ENCODE data around the gene AKAP7. TPM values are rescaled to one million over a fixed set of nuclear protein-coding genes. Genes with fewer than 3 reads are reported as not detected.

AKAP7 gene
- polyA plus RNA-seq, 1 donor from 2014 or later = 1.6 TPM

GRCh38 chr6:131164506-131164905 lies 29.2 kb downstream of the AKAP7 start:
- TF ChIP-seq EZH2 (IDR thresholded peaks at IDR 0.05; ENCODE audit: borderline replicate concordance, insufficient read depth, low read length, poor library complexity, severe bottlenecking) (no peak), SMC3 (conservative IDR thresholded peaks at IDR 0.05; ENCODE audit: poor library complexity) (no peak), EP300 (conservative IDR thresholded peaks at IDR 0.05; ENCODE audit: poor library complexity, severe bottlenecking) (no peak), REST (IDR thresholded peaks at IDR 0.05; ENCODE audit: borderline replicate concordance) (no peak), MXI1 (conservative IDR thresholded peaks at IDR 0.05; ENCODE audit: poor library complexity, severe bottlenecking) (no peak), RAD21 (conservative IDR thresholded peaks at IDR 0.05) (no peak), TAF1 (IDR thresholded peaks at IDR 0.05; ENCODE audit: low read depth) (no peak), POLR2AphosphoS5 (IDR thresholded peaks at IDR 0.05) (no peak)
- TF ChIP-seq, protein P1, sequence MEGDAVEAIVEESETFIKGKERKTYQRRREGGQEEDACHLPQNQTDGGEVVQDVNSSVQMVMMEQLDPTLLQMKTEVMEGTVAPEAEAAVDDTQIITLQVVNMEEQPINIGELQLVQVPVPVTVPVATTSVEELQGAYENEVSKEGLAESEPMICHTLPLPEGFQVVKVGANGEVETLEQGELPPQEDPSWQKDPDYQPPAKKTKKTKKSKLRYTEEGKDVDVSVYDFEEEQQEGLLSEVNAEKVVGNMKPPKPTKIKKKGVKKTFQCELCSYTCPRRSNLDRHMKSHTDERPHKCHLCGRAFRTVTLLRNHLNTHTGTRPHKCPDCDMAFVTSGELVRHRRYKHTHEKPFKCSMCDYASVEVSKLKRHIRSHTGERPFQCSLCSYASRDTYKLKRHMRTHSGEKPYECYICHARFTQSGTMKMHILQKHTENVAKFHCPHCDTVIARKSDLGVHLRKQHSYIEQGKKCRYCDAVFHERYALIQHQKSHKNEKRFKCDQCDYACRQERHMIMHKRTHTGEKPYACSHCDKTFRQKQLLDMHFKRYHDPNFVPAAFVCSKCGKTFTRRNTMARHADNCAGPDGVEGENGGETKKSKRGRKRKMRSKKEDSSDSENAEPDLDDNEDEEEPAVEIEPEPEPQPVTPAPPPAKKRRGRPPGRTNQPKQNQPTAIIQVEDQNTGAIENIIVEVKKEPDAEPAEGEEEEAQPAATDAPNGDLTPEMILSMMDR (IDR thresholded peaks at IDR 0.05; ENCODE audit: poor library complexity, severe bottlenecking) = no peak
- H3K4me2 ChIP-seq (ENCODE audit: low read length) = no peak overlapping the region
- no peaks in the 10 kb centered on the region for H3K9me2 ChIP-seq (ENCODE audit: insufficient read depth, low read length)
- no peaks in the 10 kb centered on the region for H3F3A ChIP-seq (ENCODE audit: insufficient read depth, low read length, poor library complexity, severe bottlenecking)
- no peak overlapping the region for H2AFZ ChIP-seq (ENCODE audit: low read depth, low read length)
- no peak overlapping the region for H3K9ac ChIP-seq (ENCODE audit: low read length)
- H3K4me3 ChIP-seq (ENCODE audit: low read length) = no peak overlapping the region
- H4K20me1 ChIP-seq (ENCODE audit: insufficient read depth) = no peaks in the 10 kb centered on the region
- H3K79me2 ChIP-seq (replicated peaks; ENCODE audit: insufficient read depth, low read length) = no peaks in the 10 kb centered on the region
- no peaks in the 10 kb centered on the region for H3K27me3 ChIP-seq (ENCODE audit: insufficient read depth, low read depth, low read length)
- no peaks in the 10 kb centered on the region for H3K9me3 ChIP-seq (ENCODE audit: low read length)
- H3K36me3 ChIP-seq (ENCODE audit: insufficient read depth, low read length) = no peaks in the 10 kb centered on the region
- no peak overlapping the region for H3K27ac ChIP-seq (ENCODE audit: low read length)

DNA sequence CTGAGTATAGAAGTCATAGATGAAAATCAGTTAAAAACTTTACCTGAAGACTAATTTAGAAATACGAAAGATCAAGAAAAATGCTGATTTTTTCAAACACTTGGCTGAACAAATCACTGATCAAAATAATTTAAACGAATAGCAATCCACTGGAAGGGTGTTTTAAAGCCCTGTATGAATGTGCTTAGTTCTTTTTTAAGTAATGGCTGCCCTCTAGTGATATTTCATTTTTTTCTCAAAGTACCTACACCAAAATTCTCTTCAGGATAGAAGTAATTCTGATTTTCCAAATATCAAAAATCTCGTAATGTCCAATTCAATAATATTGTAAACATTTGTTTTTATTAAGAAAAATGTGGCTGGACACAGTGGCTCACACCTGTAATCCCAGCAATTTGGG lies 32.5 kb downstream of the AKAP7 start:
- Histone ChIP-seq H3K9ac (ENCODE audit: low read length) (no peak overlapping the region), H3K79me2 (replicated peaks; ENCODE audit: insufficient read depth, low read length) (no peaks in the 10 kb centered on the region), H3F3A (ENCODE audit: insufficient read depth, low read length, poor library complexity, severe bottlenecking) (no peaks in the 10 kb centered on the region), H4K20me1 (ENCODE audit: insufficient read depth) (no peaks in the 10 kb centered on the region), H3K27me3 (ENCODE audit: insufficient read depth, low read depth, low read length) (no peaks in the 10 kb centered on the region), H3K9me2 (ENCODE audit: insufficient read depth, low read length) (no peaks in the 10 kb centered on the region), H3K4me3 (ENCODE audit: low read length) (no peak overlapping the region), H3K27ac (ENCODE audit: low read length) (no peak overlapping the region), H2AFZ (ENCODE audit: low read depth, low read length) (no peak overlapping the region), H3K9me3 (ENCODE audit: low read length) (no peaks in the 10 kb centered on the region), H3K4me2 (ENCODE audit: low read length) (no peak overlapping the region), H3K36me3 (ENCODE audit: insufficient read depth, low read length) (no peaks in the 10 kb centered on the region)
- TF ChIP-seq RAD21 (conservative IDR thresholded peaks at IDR 0.05) = peak; percentile 47
- peak; percentile 20 for TF ChIP-seq SMC3 (conservative IDR thresholded peaks at IDR 0.05; ENCODE audit: poor library complexity)
- TF ChIP-seq MXI1 (conservative IDR thresholded peaks at IDR 0.05; ENCODE audit: poor library complexity, severe bottlenecking) = no peak

GRCh38 chr6:131169613-131170012 lies 34.3 kb downstream of the AKAP7 start:
- H4K20me1 ChIP-seq (ENCODE audit: insufficient read depth) = no peaks in the 10 kb centered on the region
- H3K9me3 ChIP-seq (ENCODE audit: low read length) = no peaks in the 10 kb centered on the region
- H3K27ac ChIP-seq (ENCODE audit: low read length) = no peak overlapping the region
- no peaks in the 10 kb centered on the region for H3K36me3 ChIP-seq (ENCODE audit: insufficient read depth, low read length)
- H3K27me3 ChIP-seq (ENCODE audit: insufficient read depth, low read depth, low read length) = no peaks in the 10 kb centered on the region
- TF ChIP-seq REST (IDR thresholded peaks at IDR 0.05; ENCODE audit: borderline replicate concordance) = peak; percentile 31
- no peak for TF ChIP-seq RAD21 (conservative IDR thresholded peaks at IDR 0.05)
- peak; percentile 93 for TF ChIP-seq EP300 (conservative IDR thresholded peaks at IDR 0.05; ENCODE audit: poor library complexity, severe bottlenecking)
- TF ChIP-seq, protein P1 (IDR thresholded peaks at IDR 0.05; ENCODE audit: poor library complexity, severe bottlenecking) = no peak
- TF ChIP-seq MXI1 (conservative IDR thresholded peaks at IDR 0.05; ENCODE audit: poor library complexity, severe bottlenecking) = no peak
- no peak for TF ChIP-seq SMC3 (conservative IDR thresholded peaks at IDR 0.05; ENCODE audit: poor library complexity)
- TF ChIP-seq EZH2 (IDR thresholded peaks at IDR 0.05; ENCODE audit: borderline replicate concordance, insufficient read depth, low read length, poor library complexity, severe bottlenecking) = no peak
- peak; percentile 84 for TF ChIP-seq POLR2AphosphoS5 (IDR thresholded peaks at IDR 0.05)
- TF ChIP-seq TAF1 (IDR thresholded peaks at IDR 0.05; ENCODE audit: low read depth) = no peak
- no peak overlapping the region for H2AFZ ChIP-seq (ENCODE audit: low read depth, low read length)
- H3K4me2 ChIP-seq (ENCODE audit: low read length) = no peak overlapping the region
- no peaks in the 10 kb centered on the region for H3K9me2 ChIP-seq (ENCODE audit: insufficient read depth, low read length)
- H3F3A ChIP-seq (ENCODE audit: insufficient read depth, low read length, poor library complexity, severe bottlenecking) = no peaks in the 10 kb centered on the region
- no peak overlapping the region for H3K4me3 ChIP-seq (ENCODE audit: low read length)
- H3K9ac ChIP-seq (ENCODE audit: low read length) = no peak overlapping the region
- no peaks in the 10 kb centered on the region for H3K79me2 ChIP-seq (replicated peaks; ENCODE audit: insufficient read depth, low read length)

Data from neural cell (in vitro differentiated cells).